Endothelial cell of umbilical vein (primary cell): ENCODE results near the gene CHRM2. TPM values are rescaled to one million over a fixed set of nuclear protein-coding genes. Genes with fewer than 3 reads are reported as not detected.

Source experiments
- BruUV-seq: library from RNA; stranded (reverse); fragments of 400-500 nt; replicated peaks from 2 replicates; lab custom pipeline; 2021; lab: Mats Ljungman, UMichigan
- CTCF ChIA-PET: fragments of 300-600, 350-600 bp; sonication (Branson Sonifier 250); formaldehyde crosslinking; loops from one replicate; lab custom pipeline; 2021; ENCODE audit warnings: antibody characterized with exemption, inconsistent platforms; lab: Charles Lee
- POLR2A ChIA-PET: fragments of 300-600, 350-600 bp; sonication (Branson Sonifier 250); formaldehyde crosslinking; loops from one replicate; lab custom pipeline; 2021; ENCODE audit warnings: antibody characterized with exemption, inconsistent platforms; lab: Charles Lee
- DNase-seq: peaks from one replicate; pipeline ENCODE4 v3.0.0-alpha.2; 2011; ENCODE audit warnings: low read depth, low spot score
- FAIRE-seq: peaks from 2 replicates; lab custom pipeline; 2011; peaks lifted over from hg19 to GRCh38; lab: Jason Lieb, UNC
- H2AFZ ChIP-seq: 2 replicates; pipeline ENCODE4 v1.6.0; 2012; ENCODE audit warnings: low read depth, low read length, control low read depth, inconsistent platforms
- H3K27ac ChIP-seq: 2 replicates; pipeline ENCODE4 v1.5.1; 2011; ENCODE audit warnings: low read depth, mild to moderate bottlenecking, control low read depth, low read length, moderate library complexity; ENCODE audit not compliant: insufficient read depth
- H3K27me3 ChIP-seq, 2 experiments: 2 replicates each; pipeline versions ENCODE4 v1.6.0 to v1.6.1; 2011; ENCODE audit warnings: low read length in 2 of 2, mixed read lengths in 1 of 2; ENCODE audit not compliant: control insufficient read depth in 2 of 2, insufficient read depth in 2 of 2
- H3K36me3 ChIP-seq, 2 experiments: 2 replicates in 1 of 2; 3 replicates in 1 of 2; pipeline ENCODE4 v1.5.1; 2011; ENCODE audit warnings: low read length in 2 of 2, mild to moderate bottlenecking in 1 of 2, moderate library complexity in 1 of 2; ENCODE audit not compliant: control insufficient read depth in 2 of 2, insufficient read depth in 2 of 2; ENCODE audit errors: extremely low read depth in 1 of 2
- H3K4me1 ChIP-seq: 3 replicates; pipeline ENCODE4 v1.5.1; 2011; ENCODE audit warnings: mild to moderate bottlenecking, low read length; ENCODE audit not compliant: control insufficient read depth, insufficient read depth; ENCODE audit errors: extremely low read depth
- H3K4me2 ChIP-seq: 2 replicates; pipeline ENCODE4 v1.6.1; 2011; ENCODE audit warnings: low read length, control low read depth, mixed read lengths; ENCODE audit not compliant: insufficient read depth
- H3K4me3 ChIP-seq, 3 experiments: fragments of 200-600 bp in 1 of 3; sonication (generic), shearing (Covaris generic) in 1 of 3; replicated peaks in 1 of 3; 2 replicates each; pipeline ENCODE4 v1.5.1; 2011 to 2016; ENCODE audit warnings: control low read depth in 3 of 3, low read length in 3 of 3, mild to moderate bottlenecking in 2 of 3, inconsistent platforms in 1 of 3, low read depth in 1 of 3, moderate library complexity in 1 of 3; ENCODE audit not compliant: insufficient read depth in 1 of 3
- H3K79me2 ChIP-seq: 2 replicates; pipeline ENCODE4 v1.6.0; 2012; ENCODE audit warnings: low read length, inconsistent platforms; ENCODE audit not compliant: control insufficient read depth, insufficient read depth
- H3K9ac ChIP-seq: replicated peaks from 2 replicates; pipeline ENCODE3; 2011; ENCODE audit warnings: low read length, control low read depth; ENCODE audit not compliant: insufficient read depth; ENCODE audit errors: extremely low read depth
- H3K9me1 ChIP-seq: replicated peaks from 3 replicates; pipeline ENCODE4 v1.6.0; 2011; ENCODE audit warnings: mild to moderate bottlenecking, low read length; ENCODE audit not compliant: control insufficient read depth, insufficient read depth; ENCODE audit errors: extremely low read depth
- H3K9me3 ChIP-seq: replicated peaks from 2 replicates; pipeline ENCODE4 v1.5.1; 2012; ENCODE audit warnings: low read length, inconsistent platforms; ENCODE audit not compliant: control insufficient read depth, insufficient read depth
- H4K20me1 ChIP-seq: replicated peaks from 2 replicates; pipeline ENCODE3; 2011; ENCODE audit warnings: mild to moderate bottlenecking, low read length; ENCODE audit not compliant: control insufficient read depth, insufficient read depth; ENCODE audit errors: extremely low read depth
- EZH2 ChIP-seq: IDR thresholded peaks from 2 replicates; pipeline ENCODE4 v1.6.1; 2012; ENCODE audit warnings: borderline replicate concordance, low read depth, mild to moderate bottlenecking, moderate library complexity, low read length, inconsistent platforms; ENCODE audit not compliant: severe bottlenecking
- FOS ChIP-seq: IDR thresholded peaks from 2 replicates; pipeline ENCODE4 v1.6.1; 2011; ENCODE audit warnings: mild to moderate bottlenecking, low read length, moderate library complexity, borderline replicate concordance; ENCODE audit not compliant: insufficient read depth
- GATA2 ChIP-seq: IDR thresholded peaks from 2 replicates; pipeline ENCODE4 v1.7.0; 2011; ENCODE audit warnings: low read depth, mild to moderate bottlenecking, moderate library complexity, mixed read lengths, low read length; ENCODE audit not compliant: insufficient read length, insufficient read depth
- JUN ChIP-seq: IDR thresholded peaks from 2 replicates; pipeline ENCODE4 v1.6.1; 2011; ENCODE audit warnings: borderline replicate concordance, low read depth; ENCODE audit not compliant: insufficient read length, insufficient read depth
- MYC ChIP-seq: IDR thresholded peaks from one replicate; pipeline ENCODE4 v1.6.1; 2011; ENCODE audit warnings: mild to moderate bottlenecking, low read depth, low read length
- POLR2A ChIP-seq: IDR thresholded peaks from 2 replicates; pipeline ENCODE4 v1.6.1; 2012; ENCODE audit warnings: low read depth, mild to moderate bottlenecking, control low read depth, low read length
- POLR2AphosphoS5 ChIP-seq: IDR thresholded peaks from 2 replicates; pipeline ENCODE4 v1.6.1; 2012; ENCODE audit warnings: low read depth, mild to moderate bottlenecking, control low read depth, low read length, moderate library complexity; ENCODE audit not compliant: insufficient read depth
- dilution Hi-C: fragments of 300-500 bp; cut with MboI; formaldehyde crosslinking; loops from one replicate; pipeline ENCODE4 v1.15.0; 2019; ENCODE audit warnings: low sequenced_read_pairs; ENCODE audit not compliant: extremely low pct_ligation_motif_present
- intact Hi-C: fragments of 100-400 bp; cut with micrococcal nuclease; formaldehyde crosslinking; loops from one replicate; pipeline ENCODE4 v1.10.0; 2022
- polyA plus RNA-seq, 4 experiments: library from polyadenylated mRNA; depleted of rRNA in 3 of 4; stranded (reverse) in 3 of 4; unstranded in 1 of 4; fragments of >200 nt; gene quantifications; 2 replicates each; pipeline versions ENCODE4 v1.2.1 to v1.2.3, GENCODE V29; 2011 to 2012; ENCODE audit warnings: missing spikeins in 1 of 4
- total RNA-seq: library from RNA; stranded (reverse); gene quantifications from 2 replicates; pipeline ENCODE4 v1.2.3, GENCODE V29; 2021
- TF ChIP-seq, protein P1 (sequence below), 2 donors: IDR thresholded peaks; 1 replicate in 1 of 2; 2 replicates in 1 of 2; pipeline ENCODE4 v1.5.1; 2011; ENCODE audit warnings: low read length in 2 of 2, mild to moderate bottlenecking in 2 of 2, moderate library complexity in 2 of 2, control low read depth in 1 of 2, inconsistent platforms in 1 of 2, low read depth in 1 of 2; ENCODE audit not compliant: insufficient read depth in 1 of 2; ENCODE audit errors: extremely low read depth in 1 of 2
- TF ChIP-seq, protein P2 (sequence below): IDR thresholded peaks from 2 replicates; pipeline ENCODE4 v1.6.1; 2011; ENCODE audit not compliant: insufficient read depth, insufficient read length

The CHRM2 gene
- total and polyA plus RNA-seq, 2 donors (not counting 3 experiments of a cell fraction or from before 2014, with no cell fraction given): not detected

DNA sequence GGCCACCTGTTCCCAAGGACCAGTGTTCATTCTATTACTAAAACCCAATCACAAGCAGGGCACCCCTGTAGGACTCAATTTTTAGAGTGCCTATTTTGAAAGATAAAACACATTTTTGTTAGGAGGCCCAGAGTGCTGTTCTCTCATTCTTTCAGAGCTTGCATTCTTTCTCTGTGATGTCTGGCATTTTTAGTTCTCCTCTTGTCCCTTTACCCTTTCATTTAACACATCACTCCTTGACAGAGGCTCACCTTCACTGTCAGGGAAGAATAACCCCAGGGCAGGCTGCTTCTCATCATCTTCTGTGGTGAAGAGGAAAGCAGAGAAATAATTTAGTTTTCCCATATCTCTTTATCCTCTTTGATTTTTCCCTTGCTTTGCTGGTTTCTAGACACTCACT, 73.9 kb downstream of the CHRM2 start:
- H3K4me2 ChIP-seq: no peak overlapping the region
- H3K36me3 ChIP-seq: no peaks in the 10 kb centered on the region
- no peaks in the 10 kb centered on the region for H3K4me1 ChIP-seq
- no TSS peak for BruUV-seq
- H3K27me3 ChIP-seq: no peaks in the 10 kb centered on the region
- H3K27ac ChIP-seq: no peak overlapping the region
- no peak overlapping the region for H3K4me3 ChIP-seq
- CTCF ChIA-PET: interaction anchor here (0.5 to 1.5 kb wide), 3 partner anchors 11 to 383 kb away, joined by 3 to 4 read pairs (median 3); no protein-coding TSS in a partner anchor
- no peaks in the 10 kb centered on the region for H4K20me1 ChIP-seq
- no peak for FAIRE-seq
- no peak overlapping the region for H3K9ac ChIP-seq
- POLR2A ChIA-PET: no interaction called here
- no peaks in the 10 kb centered on the region for H3K79me2 ChIP-seq
- DNase-seq: no peak
- dilution Hi-C loops: no loop called here
- no peaks in the 10 kb centered on the region for H3K9me3 ChIP-seq
- TF ChIP-seq JUN (no peak), FOS (no peak), POLR2A (no peak), POLR2AphosphoS5 (no peak), MYC (no peak), GATA2 (no peak), EZH2 (no peak)
- TF ChIP-seq, protein P1, sequence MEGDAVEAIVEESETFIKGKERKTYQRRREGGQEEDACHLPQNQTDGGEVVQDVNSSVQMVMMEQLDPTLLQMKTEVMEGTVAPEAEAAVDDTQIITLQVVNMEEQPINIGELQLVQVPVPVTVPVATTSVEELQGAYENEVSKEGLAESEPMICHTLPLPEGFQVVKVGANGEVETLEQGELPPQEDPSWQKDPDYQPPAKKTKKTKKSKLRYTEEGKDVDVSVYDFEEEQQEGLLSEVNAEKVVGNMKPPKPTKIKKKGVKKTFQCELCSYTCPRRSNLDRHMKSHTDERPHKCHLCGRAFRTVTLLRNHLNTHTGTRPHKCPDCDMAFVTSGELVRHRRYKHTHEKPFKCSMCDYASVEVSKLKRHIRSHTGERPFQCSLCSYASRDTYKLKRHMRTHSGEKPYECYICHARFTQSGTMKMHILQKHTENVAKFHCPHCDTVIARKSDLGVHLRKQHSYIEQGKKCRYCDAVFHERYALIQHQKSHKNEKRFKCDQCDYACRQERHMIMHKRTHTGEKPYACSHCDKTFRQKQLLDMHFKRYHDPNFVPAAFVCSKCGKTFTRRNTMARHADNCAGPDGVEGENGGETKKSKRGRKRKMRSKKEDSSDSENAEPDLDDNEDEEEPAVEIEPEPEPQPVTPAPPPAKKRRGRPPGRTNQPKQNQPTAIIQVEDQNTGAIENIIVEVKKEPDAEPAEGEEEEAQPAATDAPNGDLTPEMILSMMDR (IDR thresholded peaks at IDR 0.05; ENCODE audit: extremely low read depth in 1 of 2, insufficient read depth in 1 of 2, low read depth in 1 of 2, low read length in 2 of 2): no peak
- TF ChIP-seq, protein P2, sequence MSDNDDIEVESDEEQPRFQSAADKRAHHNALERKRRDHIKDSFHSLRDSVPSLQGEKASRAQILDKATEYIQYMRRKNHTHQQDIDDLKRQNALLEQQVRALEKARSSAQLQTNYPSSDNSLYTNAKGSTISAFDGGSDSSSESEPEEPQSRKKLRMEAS: no peak
- intact Hi-C loops: no loop called here
- no peak overlapping the region for H2AFZ ChIP-seq
- no peaks in the 10 kb centered on the region for H3K9me1 ChIP-seq
